GM19023 (cell line): ENCODE data around the gene HSPB7.
"Not testable (repeated sequence)": the region's sequence is repeated elsewhere in the genome, so short reads cannot be mapped to it uniquely, and the experiment has no call there.

Source experiments
- ATAC-seq: cut with Tn5 transposase; IDR thresholded peaks from one replicate; pipeline ENCODE4 v1.9.1; 2021; ENCODE audit warnings: mild to moderate bottlenecking, moderate library complexity; ENCODE audit not compliant: unreplicated experiment

Gene HSPB7

DNA sequence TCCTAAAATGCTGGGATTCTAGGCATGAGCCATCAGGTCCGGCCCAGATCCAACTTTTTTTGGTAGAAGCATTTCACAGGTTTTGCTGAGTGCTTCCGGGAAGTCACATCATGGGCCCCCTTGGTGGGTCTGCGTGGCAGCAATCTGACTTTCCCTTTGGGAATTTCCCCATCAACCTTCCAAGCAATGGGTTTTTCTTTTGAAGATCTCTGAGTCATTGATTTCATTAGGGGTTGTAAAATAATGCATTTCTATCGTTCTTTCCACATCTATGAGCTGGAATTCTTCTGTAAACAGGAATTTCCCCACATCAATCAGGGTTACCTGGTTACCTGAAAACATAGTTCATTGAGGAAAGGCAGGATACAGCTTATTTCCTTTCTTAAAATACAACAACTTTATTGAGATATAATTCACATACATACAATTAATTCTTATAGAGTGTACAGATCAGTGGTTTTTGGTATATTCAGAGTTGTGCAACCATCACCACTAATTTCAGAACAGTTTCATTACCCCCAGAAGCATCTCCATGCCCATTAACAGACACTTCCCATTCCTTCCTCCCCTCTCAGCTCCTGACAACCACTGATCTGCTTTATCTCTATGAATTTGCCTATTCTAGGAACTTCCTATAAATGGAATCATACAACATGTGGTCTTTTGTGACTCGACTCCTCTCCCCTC lies 32.1 kb downstream of the HSPB7 start:
- no peak for ATAC-seq

- ATAC-seq, result no peak
Observed at GRCh38 chr1:15983275-15983674, 34.6 kb downstream of the HSPB7 start.

- ATAC-seq, result no peak
Observed at GRCh38 chr1:15981679-15982078, 36.2 kb downstream of the HSPB7 start.

- ATAC-seq, result not testable (repeated sequence)
Observed at GRCh38 chr1:15977947-15978346, 39.9 kb downstream of the HSPB7 start.

- peak; percentile 77 for ATAC-seq
Observed at GRCh38 chr1:15975805-15976680, 41.8 kb downstream of the HSPB7 start, which contains the start of gene ZBTB17. Gene ZBTB17 (minus strand): TSS chr1:15976101. CDS start chr1:15948495, 27,606 bp downstream.

- peak; percentile 67 for ATAC-seq
Observed at GRCh38 chr1:15975358-15975804, 42.5 kb downstream of the HSPB7 start.

- no peak for ATAC-seq
Observed at GRCh38 chr1:15974855-15975254, 43.0 kb downstream of the HSPB7 start.

- no peak for ATAC-seq
Observed at GRCh38 chr1:15973772-15974171, 44.1 kb downstream of the HSPB7 start.

GRCh38 chr1:15972409-15972808 lies 45.4 kb downstream of the HSPB7 start:
- ATAC-seq, result no peak

GRCh38 chr1:15970911-15971310 lies 46.9 kb downstream of the HSPB7 start:
- no peak for ATAC-seq

GRCh38 chr1:15969321-15969880 lies 48.4 kb downstream of the HSPB7 start:
- no peak for ATAC-seq

GRCh38 chr1:15968172-15968571 lies 49.7 kb downstream of the HSPB7 start:
- ATAC-seq, result no peak

DNA sequence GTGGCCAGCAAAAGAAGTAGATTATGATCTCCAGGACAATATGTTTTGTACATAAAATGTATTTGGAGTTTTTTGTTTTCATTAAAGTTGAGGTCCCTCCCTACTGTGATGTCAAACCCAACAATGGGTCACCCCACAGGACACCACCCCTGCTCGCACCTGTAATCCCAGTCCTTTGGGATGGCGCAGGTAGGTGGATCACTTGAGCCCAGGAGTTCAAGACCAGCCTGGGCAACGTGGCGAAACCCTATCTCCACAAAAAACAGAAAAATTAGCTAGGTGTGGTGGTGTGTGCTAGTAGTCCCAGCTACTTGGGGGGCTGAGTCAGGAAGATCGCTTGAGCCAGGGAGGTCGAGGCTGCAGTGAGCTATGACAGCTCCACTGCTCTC lies 50.9 kb downstream of the HSPB7 start:
- no peak for ATAC-seq

- peak; percentile 91 for ATAC-seq
Observed at GRCh38 chr1:15966081-15966955, 51.5 kb downstream of the HSPB7 start.

DNA sequence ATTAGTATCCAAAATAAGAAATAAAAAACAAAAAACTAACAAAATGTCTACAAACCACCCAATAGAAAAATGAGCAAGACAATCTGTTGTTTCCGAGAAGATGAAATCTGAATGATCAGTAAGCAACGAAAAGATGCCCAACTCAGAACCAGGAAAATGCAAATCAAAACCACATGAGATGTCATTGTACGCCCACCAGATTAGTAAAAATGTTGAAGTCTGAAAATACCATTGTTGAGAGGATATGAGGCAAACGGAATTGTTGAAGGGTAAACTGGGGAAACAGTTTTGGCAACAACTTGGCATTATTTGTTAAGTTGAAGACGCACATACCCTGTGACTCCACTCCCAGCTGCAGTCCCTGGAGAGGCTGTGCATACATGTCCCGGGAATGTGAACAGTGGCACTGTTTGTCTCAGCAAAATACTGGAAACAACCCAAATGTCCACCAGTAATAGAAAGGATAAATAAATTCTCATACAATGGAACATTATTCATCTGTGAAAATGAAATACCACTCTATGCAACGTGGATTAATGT lies 52.5 kb downstream of the HSPB7 start:
- no peak for ATAC-seq
